BJ (cell line): Measurements from ENCODE around the gene GPD1. TPM values are rescaled to one million over a fixed set of nuclear protein-coding genes. Genes with fewer than 3 reads are reported as not detected.

Source experiments
- CTCF ChIA-PET: fragments of 350-600 bp; formaldehyde crosslinking; extraction: SDS; loops from one replicate; lab custom pipeline; 2021; ENCODE audit warnings: antibody characterized with exemption, inconsistent platforms; lab: Yijun Ruan, JAX
- POLR2A ChIA-PET: fragments of 300-600 bp; sonication (Branson Sonifier 250); formaldehyde crosslinking; extraction: SDS; loops from one replicate; lab custom pipeline; 2021; ENCODE audit warnings: antibody characterized with exemption; lab: Charles Lee
- DNase-seq: peaks from one replicate; pipeline ENCODE4 v3.0.0-alpha.2; 2011; ENCODE audit warnings: low read depth
- H3K27me3 ChIP-seq: 2 replicates; pipeline ENCODE4 v1.6.0; 2011; ENCODE audit warnings: low read length; ENCODE audit not compliant: control insufficient read depth, insufficient read depth
- H3K36me3 ChIP-seq: 2 replicates; pipeline ENCODE4 v1.5.1; 2011; ENCODE audit warnings: low read length; ENCODE audit not compliant: control insufficient read depth, insufficient read depth
- H3K4me3 ChIP-seq: 2 replicates; pipeline ENCODE4 v1.5.1; 2011; ENCODE audit warnings: low read depth, mild to moderate bottlenecking, control low read depth, low read length
- CTCF ChIP-seq: IDR thresholded peaks from 2 replicates; pipeline ENCODE4 v1.5.1; 2011; ENCODE audit warnings: low read depth, mild to moderate bottlenecking, control low read depth, inconsistent platforms, low read length, moderate library complexity; ENCODE audit not compliant: insufficient read depth
- polyA plus RNA-seq: library from polyadenylated mRNA; depleted of rRNA; stranded (reverse); fragments of >200 nt; gene quantifications from 2 replicates; pipeline ENCODE4 v1.2.3, GENCODE V29; 2011

Gene GPD1
- polyA plus RNA-seq, 1 experiment: 0.47 TPM

- Histone ChIP-seq H3K27me3 (no peaks in the 10 kb centered on the region), H3K36me3 (no peaks in the 10 kb centered on the region), H3K4me3 (no peak overlapping the region)
- no peak for TF ChIP-seq CTCF
- no peak for DNase-seq
- ChIA-PET CTCF (interaction anchor here (1.1 to 5.2 kb wide), 6 partner anchors 7 to 205 kb away, joined by 4 to 62 read pairs (median 30); partner anchors contain the start of gene GPD1), POLR2A (no interaction called here)
Observed at GRCh38 chr12:50109319-50109718, 5.5 kb downstream of the GPD1 start.

GRCh38 chr12:50110127-50110761 lies 6.4 kb downstream of the GPD1 start:
- TF ChIP-seq CTCF: no peak
- no peak for DNase-seq
- POLR2A ChIA-PET: interaction anchor here (0.5 to 3.0 kb wide), 3 partner anchors 25 to 60 kb away, joined by 3 to 8 read pairs (median 3); partner anchors contain the start of genes CERS5 and SMARCD1
- no peaks in the 10 kb centered on the region for H3K27me3 ChIP-seq
- CTCF ChIA-PET: interaction anchor here (0.6 to 5.2 kb wide), 26 partner anchors 8 to 431 kb away, joined by 3 to 62 read pairs (median 9); partner anchors contain the start of genes CERS5 and GPD1
- no peak overlapping the region for H3K4me3 ChIP-seq
- H3K36me3 ChIP-seq: no peaks in the 10 kb centered on the region

GRCh38 chr12:50110762-50111351 lies 7.0 kb downstream of the GPD1 start:
- TF ChIP-seq CTCF: no peak
- no peak overlapping the region for H3K4me3 ChIP-seq
- no peaks in the 10 kb centered on the region for H3K27me3 ChIP-seq
- DNase-seq: no peak
- H3K36me3 ChIP-seq: no peaks in the 10 kb centered on the region
- ChIA-PET POLR2A (interaction anchor here (0.5 to 3.0 kb wide), 4 partner anchors 26 to 59 kb away, joined by 3 to 8 read pairs (median 4); partner anchors contain the start of genes CERS5 and SMARCD1), CTCF (interaction anchor here (0.6 to 5.2 kb wide), 41 partner anchors 9 to 430 kb away, joined by 3 to 62 read pairs (median 5); partner anchors contain the start of genes CERS5 and GPD1)

- H3K36me3 ChIP-seq: no peaks in the 10 kb centered on the region
- peak overlapping the region; percentile 23 for H3K4me3 ChIP-seq
- no peaks in the 10 kb centered on the region for H3K27me3 ChIP-seq
- TF ChIP-seq CTCF: no peak
- ChIA-PET POLR2A (interaction anchor here (0.9 to 3.0 kb wide), 3 partner anchors 26 to 56 kb away, joined by 3 to 8 read pairs (median 5); partner anchors contain the start of genes CERS5 and SMARCD1), CTCF (interaction anchor here (0.6 to 5.2 kb wide), 48 partner anchors 9 to 1112 kb away, joined by 3 to 62 read pairs (median 4); partner anchors contain the start of genes CERS5 and GPD1)
- DNase-seq: no peak
Observed at GRCh38 chr12:50111395-50111692, 7.5 kb downstream of the GPD1 start.
